Panc1 (cell line): ENCODE data around the gene GRIFIN. TPM values are rescaled to one million over a fixed set of nuclear protein-coding genes. Genes with fewer than 3 reads are reported as not detected.

Experiments used
- ATAC-seq: fragments of 200-7000 bp; cut with Tn5 transposase; 2 replicates; pipeline ENCODE4 v1.9.1; 2020; ENCODE audit warnings: mild to moderate bottlenecking, moderate library complexity
- BruUV-seq: library from RNA; stranded (reverse); fragments of 400-500 nt; replicated peaks from 2 replicates; lab custom pipeline; 2021; lab: Mats Ljungman, UMichigan
- CTCF ChIA-PET: fragments of 300-600 bp; sonication (Branson Sonifier 250); formaldehyde crosslinking; loops from one replicate; lab custom pipeline; 2022; ENCODE audit warnings: antibody characterized with exemption; lab: Charles Lee
- POLR2A ChIA-PET: fragments of 300-600 bp; sonication (Branson Sonifier 250); formaldehyde crosslinking; loops from one replicate; lab custom pipeline; 2022; ENCODE audit warnings: antibody characterized with exemption; lab: Charles Lee
- DNase-seq: peaks from one replicate; pipeline ENCODE4 v3.0.0-alpha.2; 2010; ENCODE audit warnings: low read depth, low spot score
- H3K27ac ChIP-seq: 2 replicates; pipeline ENCODE4 v1.5.1; 2011; ENCODE audit warnings: mild to moderate bottlenecking, low read length, inconsistent platforms
- H3K27me3 ChIP-seq: fragments of 200-500 bp; sonication (Bioruptor generic); 2 replicates; pipeline ENCODE4 v1.6.0; 2014; ENCODE audit warnings: low read length, inconsistent platforms; ENCODE audit not compliant: control insufficient read depth, insufficient read depth
- H3K36me3 ChIP-seq: fragments of 200-500 bp; sonication (Bioruptor generic); 2 replicates; pipeline ENCODE4 v1.5.1; 2014; ENCODE audit warnings: inconsistent platforms, mild to moderate bottlenecking, low read length, moderate library complexity; ENCODE audit not compliant: control insufficient read depth, insufficient read depth
- H3K4me1 ChIP-seq: 2 replicates; pipeline ENCODE4 v1.5.1; 2011; ENCODE audit warnings: inconsistent platforms, mild to moderate bottlenecking, low read length, moderate library complexity; ENCODE audit not compliant: control insufficient read depth, insufficient read depth
- H3K4me3 ChIP-seq, 2 experiments: 2 replicates each; pipeline ENCODE4 v1.5.1; 2011 to 2012; ENCODE audit warnings: low read depth in 2 of 2, low read length in 2 of 2, mild to moderate bottlenecking in 2 of 2, inconsistent platforms in 1 of 2, moderate library complexity in 1 of 2
- H3K9me3 ChIP-seq: fragments of 200-500 bp; sonication (Bioruptor generic); 2 replicates; pipeline ENCODE4 v1.5.1; 2014; ENCODE audit warnings: low read depth, mild to moderate bottlenecking, inconsistent platforms, low read length, moderate library complexity; ENCODE audit not compliant: control insufficient read depth, insufficient read depth
- CTCF ChIP-seq: fragments of 450-650 bp; IDR thresholded peaks from 2 replicates; pipeline ENCODE4 v1.5.1; 2017; ENCODE audit warnings: mild to moderate bottlenecking
- POLR2AphosphoS5 ChIP-seq: IDR thresholded peaks from 2 replicates; pipeline ENCODE4 v1.6.1; 2012; ENCODE audit warnings: mild to moderate bottlenecking, low read depth, low read length, moderate library complexity
- REST ChIP-seq, 2 experiments: IDR thresholded peaks; 2 replicates each; pipeline ENCODE4 v1.6.1; 2011 to 2012; ENCODE audit warnings: low read depth in 2 of 2, control low read depth in 1 of 2, low read length in 1 of 2, mild to moderate bottlenecking in 1 of 2, moderate library complexity in 1 of 2; ENCODE audit not compliant: insufficient read depth in 1 of 2
- SIN3A ChIP-seq: IDR thresholded peaks from 2 replicates; pipeline ENCODE4 v1.6.1; 2012; ENCODE audit warnings: low read depth, mild to moderate bottlenecking, low read length, moderate library complexity, borderline replicate concordance; ENCODE audit not compliant: insufficient read depth
- TCF7L2 ChIP-seq: IDR thresholded peaks from 2 replicates; pipeline ENCODE4 v1.6.1; 2011; ENCODE audit warnings: mild to moderate bottlenecking, low read depth, low read length, inconsistent platforms
- in situ Hi-C: cut with HindIII; loops from 2 replicates; pipeline ENCODE4 v1.10.0; 2016; ENCODE audit warnings: low sequenced_read_pairs, low pct_unique_long_range_greater_than_20kb
- intact Hi-C: fragments of 100-400 bp; cut with micrococcal nuclease; formaldehyde crosslinking; loops from one replicate; pipeline ENCODE4 v1.10.0; 2022; ENCODE audit not compliant: unreplicated experiment
- total RNA-seq: library from RNA; stranded (reverse); gene quantifications from one replicate; pipeline ENCODE4 v1.2.1, GENCODE V29; 2021; ENCODE audit not compliant: unreplicated experiment

Gene GRIFIN
- total RNA-seq, 1 experiment from 2014 or later: not detected

- Histone ChIP-seq H3K27me3 (no peaks in the 10 kb centered on the region), H3K36me3 (no peaks in the 10 kb centered on the region), H3K27ac (no peak overlapping the region), H3K9me3 (no peaks in the 10 kb centered on the region), H3K4me3 (no peak overlapping the region), H3K4me1 (peaks cover 34% of the 10 kb centered on the region)
- POLR2A ChIA-PET: no interaction called here
- TF ChIP-seq POLR2AphosphoS5: no peak
- TF ChIP-seq SIN3A: no peak
- no peak for TF ChIP-seq CTCF
- TF ChIP-seq REST (IDR thresholded peaks at IDR 0.05; ENCODE audit: insufficient read depth in 1 of 2, low read depth in 2 of 2, low read length in 1 of 2): no peak
- no peak for TF ChIP-seq TCF7L2
- ATAC-seq: peak; percentile 28; the same call in 1 of the 2 replicates
- DNase-seq: no peak
- CTCF ChIA-PET: no interaction called here
- in situ Hi-C loops (no loop called here), intact Hi-C loops (no loop called here)
- BruUV-seq: no TSS peak
Observed at GRCh38 chr7:2508327-2509215, 32.4 kb upstream of the GRIFIN start.

DNA sequence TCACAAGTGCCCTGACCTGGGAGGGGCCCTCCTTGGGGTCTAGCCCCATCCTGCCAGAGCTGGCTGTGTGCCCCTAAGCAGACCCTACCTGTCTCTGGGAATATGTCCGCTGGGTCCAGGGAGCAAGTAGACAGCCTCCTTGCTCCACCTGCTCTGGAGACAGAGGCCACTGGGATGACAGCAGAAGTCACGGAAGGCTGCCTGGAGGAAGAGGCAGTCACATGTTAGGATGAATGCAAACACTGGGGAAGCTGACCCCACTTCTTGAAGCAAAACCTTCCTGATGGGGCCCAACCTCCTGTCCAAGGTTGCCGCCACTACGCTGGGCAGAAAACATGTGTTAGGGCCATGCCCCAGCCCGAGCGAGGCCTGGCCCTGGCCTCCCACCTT is 31.7 kb upstream of the GRIFIN start:
- no TSS peak for BruUV-seq

More for the DNA sequence above, 31.7 kb upstream of the GRIFIN start:
- no peak overlapping the region for H3K27ac ChIP-seq
- TF ChIP-seq SIN3A (no peak), TCF7L2 (no peak), POLR2AphosphoS5 (no peak)
- H3K4me3 ChIP-seq: no peak overlapping the region
- DNase-seq (no peak), ATAC-seq (no peak)
- peaks cover 34% of the 10 kb centered on the region for H3K4me1 ChIP-seq
- CTCF ChIA-PET: interaction anchor here (0.6 kb wide), 1 partner anchor 144 kb away, joined by 3 read pairs; no protein-coding TSS in a partner anchor
- H3K36me3 ChIP-seq: no peaks in the 10 kb centered on the region
- no peaks in the 10 kb centered on the region for H3K27me3 ChIP-seq
- POLR2A ChIA-PET: no interaction called here
- H3K9me3 ChIP-seq: no peaks in the 10 kb centered on the region
- in situ Hi-C loops (no loop called here), intact Hi-C loops (no loop called here)
